Activated CD4-positive, alpha-beta memory T cell treated with anti-CD3 and anti-CD28 coated beads for 36 hours (primary cell): ENCODE results near the gene FXYD6. TPM values are rescaled to one million over a fixed set of nuclear protein-coding genes. Genes with fewer than 3 reads are reported as not detected.
"Not testable (repeated sequence)": the region's sequence is repeated elsewhere in the genome, so short reads cannot be mapped to it uniquely, and the experiment has no call there.

Experiments used
- CTCF ChIA-PET: fragments of 350-600 bp; sonication (Branson Sonifier 250); formaldehyde crosslinking; loops from one replicate; lab custom pipeline; 2021; ENCODE audit warnings: antibody characterized with exemption, inconsistent platforms; lab: Charles Lee
- POLR2A ChIA-PET: fragments of 350-600 bp; sonication (Branson Sonifier 250); formaldehyde crosslinking; loops from one replicate; lab custom pipeline; 2021; ENCODE audit warnings: antibody characterized with exemption; lab: Charles Lee
- DNase-seq: peaks from one replicate; pipeline ENCODE4 v3.0.0-alpha.2; 2020
- H3K27ac Mint-ChIP-seq: one replicate; pipeline ENCODE4 v1.8.0; 2021; ENCODE audit warnings: mixed read lengths
- H3K27me3 Mint-ChIP-seq: one replicate; pipeline ENCODE4 v1.8.0; 2021; ENCODE audit warnings: mixed read lengths
- H3K36me3 Mint-ChIP-seq: one replicate; pipeline ENCODE4 v1.8.0; 2021; ENCODE audit warnings: mixed read lengths
- H3K4me1 Mint-ChIP-seq: one replicate; pipeline ENCODE4 v1.8.0; 2021; ENCODE audit warnings: low read depth, mixed read lengths
- H3K4me3 Mint-ChIP-seq: one replicate; pipeline ENCODE4 v1.8.0; 2021; ENCODE audit warnings: mild to moderate bottlenecking, mixed read lengths
- H3K9me3 Mint-ChIP-seq: one replicate; pipeline ENCODE4 v1.8.0; 2021; ENCODE audit warnings: mixed read lengths
- intact Hi-C: fragments of 100-400 bp; cut with micrococcal nuclease; formaldehyde crosslinking; loops from one replicate; pipeline ENCODE4 v1.15.1; 2023
- total RNA-seq, 2 experiments: library from RNA; stranded (reverse); gene quantifications; one replicate each; pipeline ENCODE4 v1.2.3, GENCODE V29; 2021

The FXYD6 gene
- total RNA-seq, 2 experiments from 2014 or later = 0.26 to 0.61 TPM

- CTCF ChIA-PET = interaction anchor here (1.2 kb wide), 1 partner anchor 73 kb away, joined by 5 read pairs; no protein-coding TSS in a partner anchor
- Mint-ChIP-seq H3K4me3 (no peak overlapping the region), H3K4me1 (peaks cover 23% of the 10 kb centered on the region), H3K9me3 (no peaks in the 10 kb centered on the region), H3K27ac (no peak overlapping the region), H3K27me3 (peaks cover 41% of the 10 kb centered on the region), H3K36me3 (no peaks in the 10 kb centered on the region)
- no peak for DNase-seq
- intact Hi-C loops = no loop called here
- POLR2A ChIA-PET = no interaction called here
These were observed 3.3 kb downstream of the FXYD6 start for GRCh38 chr11:117872975-117873827.

- Mint-ChIP-seq H3K27ac (no peak overlapping the region), H3K36me3 (no peaks in the 10 kb centered on the region), H3K27me3 (peaks cover 37% of the 10 kb centered on the region), H3K9me3 (no peaks in the 10 kb centered on the region), H3K4me1 (peaks cover 27% of the 10 kb centered on the region), H3K4me3 (no peak overlapping the region)
- ChIA-PET POLR2A (no interaction called here), CTCF (interaction anchor here (1.2 kb wide), 1 partner anchor 74 kb away, joined by 5 read pairs; no protein-coding TSS in a partner anchor)
- DNase-seq = no peak
- intact Hi-C loops = no loop called here
These were observed 4.0 kb downstream of the FXYD6 start for GRCh38 chr11:117872420-117872961.

- Mint-ChIP-seq H3K36me3 (no peaks in the 10 kb centered on the region), H3K4me3 (no peak overlapping the region), H3K27me3 (peaks cover 30% of the 10 kb centered on the region), H3K9me3 (no peaks in the 10 kb centered on the region), H3K27ac (no peak overlapping the region), H3K4me1 (peaks cover 27% of the 10 kb centered on the region)
- intact Hi-C loops = no loop called here
- ChIA-PET POLR2A (no interaction called here), CTCF (no interaction called here)
- DNase-seq = no peak
These were observed 4.7 kb downstream of the FXYD6 start for GRCh38 chr11:117871784-117872183.

- CTCF ChIA-PET = no interaction called here
- POLR2A ChIA-PET = no interaction called here
- peaks cover 25% of the 10 kb centered on the region for H3K4me1 Mint-ChIP-seq
- intact Hi-C loops = no loop called here
- peaks cover 27% of the 10 kb centered on the region for H3K27me3 Mint-ChIP-seq
- no peaks in the 10 kb centered on the region for H3K9me3 Mint-ChIP-seq
- H3K36me3 Mint-ChIP-seq = no peaks in the 10 kb centered on the region
- no peak overlapping the region for H3K4me3 Mint-ChIP-seq
- no peak overlapping the region for H3K27ac Mint-ChIP-seq
- DNase-seq = no peak
These were observed 5.3 kb downstream of the FXYD6 start for GRCh38 chr11:117871160-117871559.

- POLR2A ChIA-PET = no interaction called here
- intact Hi-C loops = no loop called here
These were observed 6.1 kb downstream of the FXYD6 start for GRCh38 chr11:117870103-117870952.

GRCh38 chr11:117869604-117870003 lies 6.9 kb downstream of the FXYD6 start:
- Mint-ChIP-seq H3K4me1 (peaks cover 13% of the 10 kb centered on the region), H3K9me3 (no peaks in the 10 kb centered on the region), H3K27ac (no peak overlapping the region), H3K27me3 (peaks cover 15% of the 10 kb centered on the region), H3K4me3 (no peak overlapping the region), H3K36me3 (no peaks in the 10 kb centered on the region)
- CTCF ChIA-PET = no interaction called here
- no peak for DNase-seq
- intact Hi-C loops = no loop called here
- POLR2A ChIA-PET = no interaction called here

More at GRCh38 chr11:117870103-117870952, 6.1 kb downstream of the FXYD6 start:
- no peaks in the 10 kb centered on the region for H3K36me3 Mint-ChIP-seq
- DNase-seq = no peak
- peaks cover 18% of the 10 kb centered on the region for H3K4me1 Mint-ChIP-seq
- H3K27me3 Mint-ChIP-seq = peaks cover 20% of the 10 kb centered on the region
- CTCF ChIA-PET = no interaction called here
- no peak overlapping the region for H3K27ac Mint-ChIP-seq
- H3K9me3 Mint-ChIP-seq = no peaks in the 10 kb centered on the region
- H3K4me3 Mint-ChIP-seq = no peak overlapping the region

GRCh38 chr11:117868815-117869561 lies 7.5 kb downstream of the FXYD6 start:
- no peaks in the 10 kb centered on the region for H3K9me3 Mint-ChIP-seq
- H3K27ac Mint-ChIP-seq = no peak overlapping the region
- CTCF ChIA-PET = no interaction called here
- H3K4me3 Mint-ChIP-seq = no peak overlapping the region
- DNase-seq = no peak
- H3K36me3 Mint-ChIP-seq = no peaks in the 10 kb centered on the region
- POLR2A ChIA-PET = no interaction called here
- peaks cover 11% of the 10 kb centered on the region for H3K27me3 Mint-ChIP-seq
- intact Hi-C loops = no loop called here
- H3K4me1 Mint-ChIP-seq = peaks cover 11% of the 10 kb centered on the region

GRCh38 chr11:117868088-117868487 lies 8.4 kb downstream of the FXYD6 start:
- Mint-ChIP-seq H3K27me3 (peaks cover 7% of the 10 kb centered on the region), H3K4me1 (peaks cover 8% of the 10 kb centered on the region), H3K9me3 (no peaks in the 10 kb centered on the region), H3K27ac (no peak overlapping the region), H3K4me3 (no peak overlapping the region), H3K36me3 (no peaks in the 10 kb centered on the region)
- DNase-seq = peak; percentile 40
- intact Hi-C loops = no loop called here
- ChIA-PET POLR2A (interaction anchor here (0.7 kb wide), 1 partner anchor 304 kb away, joined by 3 read pairs; no protein-coding TSS in a partner anchor), CTCF (interaction anchor here (0.7 to 1.2 kb wide), 3 partner anchors 37 to 185 kb away, joined by 3 to 6 read pairs (median 5); no protein-coding TSS in a partner anchor)

- DNase-seq = no peak
- ChIA-PET CTCF (interaction anchor here (0.6 to 1.2 kb wide), 3 partner anchors 22 to 187 kb away, joined by 3 read pairs; no protein-coding TSS in a partner anchor), POLR2A (no interaction called here)
- Mint-ChIP-seq H3K27me3 (no peaks in the 10 kb centered on the region), H3K4me1 (peaks cover 6% of the 10 kb centered on the region), H3K27ac (no peak overlapping the region), H3K4me3 (no peak overlapping the region), H3K36me3 (no peaks in the 10 kb centered on the region), H3K9me3 (no peaks in the 10 kb centered on the region)
- intact Hi-C loops = no loop called here
These were observed 9.9 kb downstream of the FXYD6 start for GRCh38 chr11:117866526-117866925.

GRCh38 chr11:117865546-117865945 lies 10.9 kb downstream of the FXYD6 start:
- H3K27ac Mint-ChIP-seq, H3K4me1 Mint-ChIP-seq, H3K9me3 Mint-ChIP-seq, H3K27me3 Mint-ChIP-seq, intact Hi-C loops, DNase-seq, H3K36me3 Mint-ChIP-seq, POLR2A ChIA-PET, H3K4me3 Mint-ChIP-seq: not testable (repeated sequence)
- CTCF ChIA-PET = interaction anchor here (0.7 to 1.7 kb wide), 3 partner anchors 21 to 187 kb away, joined by 3 to 6 read pairs (median 3); no protein-coding TSS in a partner anchor

GRCh38 chr11:117863383-117863782 lies 13.1 kb downstream of the FXYD6 start:
- peaks cover 6% of the 10 kb centered on the region for H3K4me1 Mint-ChIP-seq
- H3K36me3 Mint-ChIP-seq = no peaks in the 10 kb centered on the region
- intact Hi-C loops = no loop called here
- CTCF ChIA-PET = no interaction called here
- DNase-seq = no peak
- POLR2A ChIA-PET = interaction anchor here (0.6 kb wide), 1 partner anchor 147 kb away, joined by 3 read pairs; no protein-coding TSS in a partner anchor
- peaks cover 2% of the 10 kb centered on the region for H3K27me3 Mint-ChIP-seq
- H3K27ac Mint-ChIP-seq = no peak overlapping the region
- H3K9me3 Mint-ChIP-seq = no peaks in the 10 kb centered on the region
- no peak overlapping the region for H3K4me3 Mint-ChIP-seq
